Activated CD4-positive, CD25-positive, alpha-beta regulatory T cell treated with anti-CD3 and anti-CD28 coated beads, Interleukin-2, amount 50 U/mL, for 72 hours (primary cell): ENCODE measurements around the gene PTPRR.

Experiments used
- DNase-seq: peaks from one replicate; pipeline ENCODE4 v3.0.0; 2021

The PTPRR gene

GRCh38 chr12:70920251-70920851 is at the start of gene PTPRR:
TSS of gene PTPRR (minus strand) at chr12:70920738. CDS start at chr12:70920390, 348 bp downstream.
- DNase-seq = no peak

GRCh38 chr12:70966996-70967790 is 46.7 kb upstream of the PTPRR start:
- no peak for DNase-seq

GRCh38 chr12:70966046-70966445 is 45.5 kb upstream of the PTPRR start:
- DNase-seq = no peak

- no peak for DNase-seq
These were observed 44.5 kb upstream of the PTPRR start for GRCh38 chr12:70964867-70965510.

- no peak for DNase-seq
These were observed 42.6 kb upstream of the PTPRR start for GRCh38 chr12:70963081-70963660.

- DNase-seq = no peak
These were observed 41.8 kb upstream of the PTPRR start for GRCh38 chr12:70962226-70962794.

GRCh38 chr12:70960484-70960883 is 39.9 kb upstream of the PTPRR start:
- DNase-seq = no peak

GRCh38 chr12:70955415-70955814 is 34.9 kb upstream of the PTPRR start:
- no peak for DNase-seq

GRCh38 chr12:70950451-70950850 is 29.9 kb upstream of the PTPRR start:
- DNase-seq = no peak

GRCh38 chr12:70948976-70949336 is 28.4 kb upstream of the PTPRR start:
- DNase-seq = no peak

GRCh38 chr12:70948236-70948975 is 27.9 kb upstream of the PTPRR start:
- no peak for DNase-seq

GRCh38 chr12:70936203-70936813 is 15.8 kb upstream of the PTPRR start:
- no peak for DNase-seq

- DNase-seq = no peak
These were observed 12.6 kb upstream of the PTPRR start for GRCh38 chr12:70933133-70933532.

- no peak for DNase-seq
These were observed 8.5 kb upstream of the PTPRR start for GRCh38 chr12:70929029-70929428.

- DNase-seq = no peak
These were observed 7.5 kb upstream of the PTPRR start for GRCh38 chr12:70928071-70928470.

- no peak for DNase-seq
These were observed 6.8 kb upstream of the PTPRR start for GRCh38 chr12:70927356-70927755.

GRCh38 chr12:70925539-70925938 is 5.0 kb upstream of the PTPRR start:
- DNase-seq = no peak

- no peak for DNase-seq
These were observed 353 bp upstream of the PTPRR start for GRCh38 chr12:70920891-70921290.

- no peak for DNase-seq
These were observed 922 bp downstream of the PTPRR start for GRCh38 chr12:70919597-70920035.

- DNase-seq = no peak
These were observed 1.4 kb downstream of the PTPRR start for GRCh38 chr12:70919176-70919575.

GRCh38 chr12:70918321-70918720 is 2.2 kb downstream of the PTPRR start:
- no peak for DNase-seq

GRCh38 chr12:70910666-70911065 is 9.9 kb downstream of the PTPRR start:
- no peak for DNase-seq
